Activated T-helper 2 cell treated with anti-CD3 and anti-CD28 coated beads, Interferon-gamma antibody, Interleukin-2, Interleukin-4, amounts not matched to agents 10 μg/mL and 5 μg/mL and 100 μg/mL, durations not matched to agents 14 hours and 24 hours and 36 hours (primary cell): ENCODE results near the gene LRRN4CL. TPM values are rescaled to one million over a fixed set of nuclear protein-coding genes. Genes with fewer than 3 reads are reported as not detected.
"Not testable (repeated sequence)": the region's sequence is repeated elsewhere in the genome, so short reads cannot be mapped to it uniquely, and the experiment has no call there.

Experiments
- DNase-seq: peaks from one replicate; pipeline ENCODE4 v3.0.0; 2021; ENCODE audit warnings: low spot score
- H3K27ac Mint-ChIP-seq: one replicate; pipeline ENCODE4 v1.8.0; 2021; ENCODE audit warnings: mixed read lengths
- H3K27me3 Mint-ChIP-seq: one replicate; pipeline ENCODE4 v1.8.0; 2021; ENCODE audit warnings: low read depth, mixed read lengths
- H3K36me3 Mint-ChIP-seq: one replicate; pipeline ENCODE4 v1.8.0; 2021; ENCODE audit warnings: low read depth, mixed read lengths
- H3K4me1 Mint-ChIP-seq: one replicate; pipeline ENCODE4 v1.8.0; 2021; ENCODE audit warnings: low read depth, mixed read lengths
- H3K4me3 Mint-ChIP-seq: one replicate; pipeline ENCODE4 v1.8.0; 2021; ENCODE audit warnings: low read depth, mild to moderate bottlenecking, moderate library complexity, mixed read lengths
- H3K9me3 Mint-ChIP-seq: one replicate; pipeline ENCODE4 v1.8.0; 2021; ENCODE audit warnings: mixed read lengths
- intact Hi-C: fragments of 100-400 bp; cut with micrococcal nuclease; formaldehyde crosslinking; loops from one replicate; pipeline ENCODE4 v1.15.1; 2023
- total RNA-seq: library from RNA; stranded (reverse); gene quantifications from 2 replicates; pipeline ENCODE4 v1.2.3, GENCODE V29; 2022

The LRRN4CL gene
- total RNA-seq, 1 donor from 2014 or later: 0.23 TPM

- H3K36me3 Mint-ChIP-seq: peaks cover 65% of the 10 kb centered on the region
- peaks cover 34% of the 10 kb centered on the region for H3K4me1 Mint-ChIP-seq
- H3K9me3 Mint-ChIP-seq: no peaks in the 10 kb centered on the region
- peak overlapping the region; percentile 97 for H3K4me3 Mint-ChIP-seq
- H3K27me3 Mint-ChIP-seq: no peaks in the 10 kb centered on the region
- no peak for DNase-seq
- peak overlapping the region; percentile 78 for H3K27ac Mint-ChIP-seq
- intact Hi-C loops: no loop called here
Observed at GRCh38 chr11:62666259-62666926, 22.9 kb downstream of the LRRN4CL start.

- no peaks in the 10 kb centered on the region for H3K27me3 Mint-ChIP-seq
- H3K4me3 Mint-ChIP-seq: peak overlapping the region; percentile 97
- peaks cover 60% of the 10 kb centered on the region for H3K36me3 Mint-ChIP-seq
- H3K9me3 Mint-ChIP-seq: no peaks in the 10 kb centered on the region
- peaks cover 33% of the 10 kb centered on the region for H3K4me1 Mint-ChIP-seq
- DNase-seq: peak; percentile 36
- intact Hi-C loops: loop anchor here (2.0 kb wide), 3 partner anchors 19 to 75 kb away; partner anchors contain the start of genes EML3, GANAB, ROM1 and TUT1
- H3K27ac Mint-ChIP-seq: peak overlapping the region; percentile 78
Observed at GRCh38 chr11:62665599-62666258, 23.6 kb downstream of the LRRN4CL start.

GRCh38 chr11:62665075-62665598 lies 24.2 kb downstream of the LRRN4CL start, which contains the start of the genes C11orf98 and CSKMT:
TSS of gene C11orf98 (minus strand) at chr11:62665210. CDS start at chr11:62665169, 41 bp downstream.
TSS of gene CSKMT (plus strand) at chr11:62665312. CDS start at chr11:62665880, 568 bp downstream.
- intact Hi-C loops: loop anchor here (2.0 kb wide), 3 partner anchors 18 to 74 kb away; partner anchors contain the start of genes EML3, GANAB, ROM1 and TUT1
- Mint-ChIP-seq H3K9me3 (no peaks in the 10 kb centered on the region), H3K27me3 (no peaks in the 10 kb centered on the region), H3K27ac (peak within 1 kb of the TSS; percentile 78), H3K4me3 (peak within 1 kb of the TSS; percentile 97), H3K36me3 (peaks cover 60% of the 10 kb centered on the region), H3K4me1 (peaks cover 29% of the 10 kb centered on the region)
- peak; percentile 95 for DNase-seq

GRCh38 chr11:62664405-62665074 lies 24.8 kb downstream of the LRRN4CL start:
- no peaks in the 10 kb centered on the region for H3K9me3 Mint-ChIP-seq
- peaks cover 59% of the 10 kb centered on the region for H3K36me3 Mint-ChIP-seq
- H3K4me3 Mint-ChIP-seq: peak overlapping the region; percentile 97
- intact Hi-C loops: loop anchor here (1.0 to 2.0 kb wide), 4 partner anchors 8 to 74 kb away; partner anchors contain the start of genes EML3, GANAB, LBHD1 and ROM1
- H3K27ac Mint-ChIP-seq: peak overlapping the region; percentile 78
- H3K4me1 Mint-ChIP-seq: peaks cover 25% of the 10 kb centered on the region
- DNase-seq: peak; percentile 47
- no peaks in the 10 kb centered on the region for H3K27me3 Mint-ChIP-seq

GRCh38 chr11:62656796-62657429 lies 32.4 kb downstream of the LRRN4CL start:
- Mint-ChIP-seq H3K27me3 (no peaks in the 10 kb centered on the region), H3K4me3 (no peak overlapping the region), H3K9me3 (no peaks in the 10 kb centered on the region), H3K4me1 (peaks cover 6% of the 10 kb centered on the region), H3K36me3 (peaks cover 8% of the 10 kb centered on the region), H3K27ac (no peak overlapping the region)
- intact Hi-C loops: no loop called here
- no peak for DNase-seq

- Mint-ChIP-seq H3K36me3 (peaks cover 10% of the 10 kb centered on the region), H3K27me3 (no peaks in the 10 kb centered on the region), H3K9me3 (no peaks in the 10 kb centered on the region), H3K4me3 (peak overlapping the region; percentile 37), H3K4me1 (peaks cover 10% of the 10 kb centered on the region), H3K27ac (peak overlapping the region; percentile 25)
- DNase-seq: no peak
- intact Hi-C loops: loop anchor here (5.0 kb wide), 1 partner anchor 73 kb away; the partner anchor contains the start of genes HNRNPUL2 and TTC9C
Observed at GRCh38 chr11:62654297-62654696, 35.0 kb downstream of the LRRN4CL start.

- intact Hi-C loops: loop anchor here (1.0 to 5.0 kb wide), 4 partner anchors 19 to 75 kb away; partner anchors contain the start of genes EML3, HNRNPUL2, MTA2 and ROM1
- H3K9me3 Mint-ChIP-seq: no peaks in the 10 kb centered on the region
- H3K4me3 Mint-ChIP-seq: peak overlapping the region; percentile 98
- H3K4me1 Mint-ChIP-seq: peaks cover 10% of the 10 kb centered on the region
- H3K27me3 Mint-ChIP-seq: no peaks in the 10 kb centered on the region
- peak overlapping the region; percentile 92 for H3K27ac Mint-ChIP-seq
- no peak for DNase-seq
- H3K36me3 Mint-ChIP-seq: peaks cover 19% of the 10 kb centered on the region
Observed at GRCh38 chr11:62652161-62653006, 36.9 kb downstream of the LRRN4CL start.

- H3K9me3 Mint-ChIP-seq, H3K27me3 Mint-ChIP-seq, H3K27ac Mint-ChIP-seq, DNase-seq, H3K4me3 Mint-ChIP-seq: not testable (repeated sequence)
- H3K36me3 Mint-ChIP-seq: peaks cover 27% of the 10 kb centered on the region
- peaks cover 19% of the 10 kb centered on the region for H3K4me1 Mint-ChIP-seq
- intact Hi-C loops: loop anchor here (5.0 kb wide), 1 partner anchor 77 kb away; the partner anchor contains the start of genes HNRNPUL2 and TTC9C
Observed at GRCh38 chr11:62650283-62650682, 39.0 kb downstream of the LRRN4CL start.

GRCh38 chr11:62649486-62649885 lies 39.8 kb downstream of the LRRN4CL start:
- Mint-ChIP-seq H3K9me3 (no peaks in the 10 kb centered on the region), H3K36me3 (peaks cover 33% of the 10 kb centered on the region), H3K4me3 (no peak overlapping the region), H3K27ac (no peak overlapping the region), H3K4me1 (peaks cover 22% of the 10 kb centered on the region), H3K27me3 (no peaks in the 10 kb centered on the region)
- intact Hi-C loops: no loop called here
- no peak for DNase-seq

GRCh38 chr11:62648967-62649364 lies 40.4 kb downstream of the LRRN4CL start:
- no peaks in the 10 kb centered on the region for H3K9me3 Mint-ChIP-seq
- intact Hi-C loops: no loop called here
- H3K36me3 Mint-ChIP-seq: peaks cover 38% of the 10 kb centered on the region
- H3K4me1 Mint-ChIP-seq: peaks cover 24% of the 10 kb centered on the region
- H3K27me3 Mint-ChIP-seq: no peaks in the 10 kb centered on the region
- DNase-seq: no peak
- H3K27ac Mint-ChIP-seq: no peak overlapping the region
- no peak overlapping the region for H3K4me3 Mint-ChIP-seq

- H3K9me3 Mint-ChIP-seq: no peaks in the 10 kb centered on the region
- no peak for DNase-seq
- H3K4me1 Mint-ChIP-seq: peaks cover 21% of the 10 kb centered on the region
- H3K27me3 Mint-ChIP-seq: no peaks in the 10 kb centered on the region
- H3K4me3 Mint-ChIP-seq: no peak overlapping the region
- H3K27ac Mint-ChIP-seq: no peak overlapping the region
- peaks cover 40% of the 10 kb centered on the region for H3K36me3 Mint-ChIP-seq
- intact Hi-C loops: no loop called here
Observed at GRCh38 chr11:62648185-62648966, 41.0 kb downstream of the LRRN4CL start.
